Ishikawa (cell line): ENCODE measurements around the gene CDH13.

ENCODE experiments used
- CEBPB ChIP-seq: IDR thresholded peaks from 2 replicates; pipeline ENCODE4 v1.6.1; 2012
- CREB1 ChIP-seq: IDR thresholded peaks from 2 replicates; pipeline ENCODE4 v1.6.1; 2012; ENCODE audit warnings: low read depth
- EGR1 ChIP-seq: IDR thresholded peaks from 2 replicates; pipeline ENCODE4 v1.6.1; 2012
- EP300 ChIP-seq: IDR thresholded peaks from 2 replicates; pipeline ENCODE4 v1.6.1; 2012; ENCODE audit warnings: borderline replicate concordance
- NFIC ChIP-seq: IDR thresholded peaks from 2 replicates; pipeline ENCODE4 v1.6.1; 2012
- RAD21 ChIP-seq: IDR thresholded peaks from 2 replicates; pipeline ENCODE4 v1.6.1; 2012; ENCODE audit warnings: low read depth
- TAF1 ChIP-seq: IDR thresholded peaks from 2 replicates; pipeline ENCODE4 v1.6.1; 2012; ENCODE audit warnings: low read depth, mild to moderate bottlenecking
- TCF12 ChIP-seq: IDR thresholded peaks from 2 replicates; pipeline ENCODE4 v1.6.1; 2012; ENCODE audit warnings: low read depth
- YY1 ChIP-seq: IDR thresholded peaks from 2 replicates; pipeline ENCODE4 v1.6.1; 2012; ENCODE audit warnings: low read depth
- ZBTB7A ChIP-seq: IDR thresholded peaks from 2 replicates; pipeline ENCODE4 v1.6.1; 2012; ENCODE audit warnings: low read depth
- TF ChIP-seq, protein P1 (sequence below): IDR thresholded peaks from 2 replicates; pipeline ENCODE4 v1.6.1; 2012; ENCODE audit warnings: low read depth, mild to moderate bottlenecking
- TF ChIP-seq, protein P2 (sequence below): IDR thresholded peaks from 2 replicates; pipeline ENCODE4 v1.6.1; 2012

DNA sequence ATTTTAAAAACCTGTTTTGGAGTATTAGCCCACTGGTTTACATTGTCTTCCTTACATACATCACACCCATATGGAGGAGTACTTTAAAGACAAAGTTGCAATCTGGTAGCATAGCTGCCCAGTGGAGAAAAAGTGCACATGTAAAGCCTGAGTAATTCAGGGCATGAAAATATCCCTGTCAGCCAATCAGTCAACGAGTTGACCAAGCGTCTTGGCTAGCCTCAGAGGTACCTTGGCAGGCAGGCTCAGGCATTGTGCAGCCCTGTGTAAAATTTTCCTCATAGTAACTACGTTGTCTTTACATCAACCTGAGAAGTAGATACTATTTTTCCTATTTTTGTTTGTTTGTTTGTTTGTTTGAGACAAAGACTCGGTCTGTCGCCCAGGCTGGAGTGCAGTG, 339.0 kb downstream of the CDH13 start:
- no peak for TF ChIP-seq EP300
- TF ChIP-seq EGR1: no peak
- TF ChIP-seq RAD21: no peak
- TF ChIP-seq, protein P1, sequence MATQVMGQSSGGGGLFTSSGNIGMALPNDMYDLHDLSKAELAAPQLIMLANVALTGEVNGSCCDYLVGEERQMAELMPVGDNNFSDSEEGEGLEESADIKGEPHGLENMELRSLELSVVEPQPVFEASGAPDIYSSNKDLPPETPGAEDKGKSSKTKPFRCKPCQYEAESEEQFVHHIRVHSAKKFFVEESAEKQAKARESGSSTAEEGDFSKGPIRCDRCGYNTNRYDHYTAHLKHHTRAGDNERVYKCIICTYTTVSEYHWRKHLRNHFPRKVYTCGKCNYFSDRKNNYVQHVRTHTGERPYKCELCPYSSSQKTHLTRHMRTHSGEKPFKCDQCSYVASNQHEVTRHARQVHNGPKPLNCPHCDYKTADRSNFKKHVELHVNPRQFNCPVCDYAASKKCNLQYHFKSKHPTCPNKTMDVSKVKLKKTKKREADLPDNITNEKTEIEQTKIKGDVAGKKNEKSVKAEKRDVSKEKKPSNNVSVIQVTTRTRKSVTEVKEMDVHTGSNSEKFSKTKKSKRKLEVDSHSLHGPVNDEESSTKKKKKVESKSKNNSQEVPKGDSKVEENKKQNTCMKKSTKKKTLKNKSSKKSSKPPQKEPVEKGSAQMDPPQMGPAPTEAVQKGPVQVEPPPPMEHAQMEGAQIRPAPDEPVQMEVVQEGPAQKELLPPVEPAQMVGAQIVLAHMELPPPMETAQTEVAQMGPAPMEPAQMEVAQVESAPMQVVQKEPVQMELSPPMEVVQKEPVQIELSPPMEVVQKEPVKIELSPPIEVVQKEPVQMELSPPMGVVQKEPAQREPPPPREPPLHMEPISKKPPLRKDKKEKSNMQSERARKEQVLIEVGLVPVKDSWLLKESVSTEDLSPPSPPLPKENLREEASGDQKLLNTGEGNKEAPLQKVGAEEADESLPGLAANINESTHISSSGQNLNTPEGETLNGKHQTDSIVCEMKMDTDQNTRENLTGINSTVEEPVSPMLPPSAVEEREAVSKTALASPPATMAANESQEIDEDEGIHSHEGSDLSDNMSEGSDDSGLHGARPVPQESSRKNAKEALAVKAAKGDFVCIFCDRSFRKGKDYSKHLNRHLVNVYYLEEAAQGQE: no peak
- TF ChIP-seq CREB1: no peak
- TF ChIP-seq TCF12: no peak
- TF ChIP-seq, protein P2, sequence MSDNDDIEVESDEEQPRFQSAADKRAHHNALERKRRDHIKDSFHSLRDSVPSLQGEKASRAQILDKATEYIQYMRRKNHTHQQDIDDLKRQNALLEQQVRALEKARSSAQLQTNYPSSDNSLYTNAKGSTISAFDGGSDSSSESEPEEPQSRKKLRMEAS: no peak
- no peak for TF ChIP-seq TAF1
- TF ChIP-seq CEBPB: no peak
- TF ChIP-seq ZBTB7A: no peak
- no peak for TF ChIP-seq NFIC
- no peak for TF ChIP-seq YY1
